ENCODE measurements around the gene ABTB1.

ABTB1 gene

DNA sequence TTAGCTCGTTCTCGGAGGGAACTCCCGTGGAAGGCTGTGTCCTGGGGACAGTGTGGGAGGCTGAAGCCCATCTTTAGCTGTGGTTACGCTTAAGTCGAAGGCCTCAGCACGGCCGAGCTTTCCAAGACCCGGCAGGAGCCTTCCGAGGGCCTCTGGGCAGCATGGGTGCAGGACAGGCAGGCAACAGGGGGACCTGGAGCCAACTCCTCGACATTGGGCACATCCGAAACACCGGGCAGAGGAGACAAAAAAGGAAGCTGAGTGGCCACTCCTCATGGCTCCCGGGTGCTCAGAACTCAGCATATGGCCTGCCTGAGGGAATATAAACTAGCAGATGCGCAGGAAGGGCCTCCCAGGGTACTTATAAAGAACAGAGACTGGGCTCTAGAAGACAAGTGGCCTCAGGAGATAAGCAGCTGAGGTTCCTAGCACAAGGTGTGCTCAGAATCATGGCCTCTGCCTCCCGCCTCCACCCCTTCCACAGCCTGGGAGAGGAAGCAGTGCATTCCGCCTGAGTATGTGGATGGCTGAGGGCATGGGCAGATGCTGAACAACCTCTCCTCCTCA is 34.1 kb downstream of the ABTB1 start:
- no peak for DNase-seq (ENCODE audit: low read depth)
- no peak overlapping the region for H3K4me3 ChIP-seq (ENCODE audit: low read depth, low read length)
- TF ChIP-seq, protein P1, sequence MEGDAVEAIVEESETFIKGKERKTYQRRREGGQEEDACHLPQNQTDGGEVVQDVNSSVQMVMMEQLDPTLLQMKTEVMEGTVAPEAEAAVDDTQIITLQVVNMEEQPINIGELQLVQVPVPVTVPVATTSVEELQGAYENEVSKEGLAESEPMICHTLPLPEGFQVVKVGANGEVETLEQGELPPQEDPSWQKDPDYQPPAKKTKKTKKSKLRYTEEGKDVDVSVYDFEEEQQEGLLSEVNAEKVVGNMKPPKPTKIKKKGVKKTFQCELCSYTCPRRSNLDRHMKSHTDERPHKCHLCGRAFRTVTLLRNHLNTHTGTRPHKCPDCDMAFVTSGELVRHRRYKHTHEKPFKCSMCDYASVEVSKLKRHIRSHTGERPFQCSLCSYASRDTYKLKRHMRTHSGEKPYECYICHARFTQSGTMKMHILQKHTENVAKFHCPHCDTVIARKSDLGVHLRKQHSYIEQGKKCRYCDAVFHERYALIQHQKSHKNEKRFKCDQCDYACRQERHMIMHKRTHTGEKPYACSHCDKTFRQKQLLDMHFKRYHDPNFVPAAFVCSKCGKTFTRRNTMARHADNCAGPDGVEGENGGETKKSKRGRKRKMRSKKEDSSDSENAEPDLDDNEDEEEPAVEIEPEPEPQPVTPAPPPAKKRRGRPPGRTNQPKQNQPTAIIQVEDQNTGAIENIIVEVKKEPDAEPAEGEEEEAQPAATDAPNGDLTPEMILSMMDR (IDR thresholded peaks at IDR 0.05; ENCODE audit: control insufficient read depth, extremely low read depth, insufficient read depth) = no peak

DNA sequence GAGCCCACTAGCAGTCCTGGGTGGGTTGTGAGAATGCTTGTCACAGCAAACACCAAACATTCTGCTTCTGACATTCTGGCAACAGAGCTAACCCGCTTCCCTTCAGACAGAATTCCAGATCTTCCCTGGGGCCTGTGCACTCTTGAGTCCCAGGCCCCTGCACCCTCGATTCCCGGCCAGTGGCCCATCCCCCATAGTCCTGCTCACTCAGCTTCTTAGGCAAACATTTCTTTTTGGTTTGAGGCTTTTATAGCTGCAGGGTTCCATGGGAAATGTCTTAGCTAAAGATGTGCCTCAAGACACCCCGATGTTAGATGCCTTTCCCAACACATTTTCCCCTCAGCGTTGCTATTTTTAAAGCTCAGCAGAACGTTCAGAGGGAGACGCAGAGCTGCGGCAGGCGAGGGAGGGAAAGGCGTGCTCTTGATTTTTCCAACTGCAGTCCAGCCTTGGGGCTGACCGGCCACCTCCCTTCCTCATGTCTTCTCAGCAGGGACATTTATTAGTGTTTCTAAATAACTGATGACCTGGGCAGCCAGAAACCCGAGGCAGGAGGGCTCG is 35.2 kb downstream of the ABTB1 start:
- no peak for DNase-seq (ENCODE audit: low read depth)
- TF ChIP-seq, protein P1 (IDR thresholded peaks at IDR 0.05; ENCODE audit: control insufficient read depth, extremely low read depth, insufficient read depth) = no peak
- no peak overlapping the region for H3K4me3 ChIP-seq (ENCODE audit: low read depth, low read length)

- no peak overlapping the region for H3K4me3 ChIP-seq (ENCODE audit: low read depth, low read length)
- TF ChIP-seq, protein P1 (IDR thresholded peaks at IDR 0.05; ENCODE audit: control insufficient read depth, extremely low read depth, insufficient read depth) = no peak
- no peak for DNase-seq (ENCODE audit: low read depth)
Observed at GRCh38 chr3:127708837-127709236, 36.1 kb downstream of the ABTB1 start.

GRCh38 chr3:127709320-127710060 is 36.7 kb downstream of the ABTB1 start:
- H3K4me3 ChIP-seq (ENCODE audit: low read depth, low read length) = no peak overlapping the region
- TF ChIP-seq, protein P1 (IDR thresholded peaks at IDR 0.05; ENCODE audit: control insufficient read depth, extremely low read depth, insufficient read depth) = no peak
- no peak for DNase-seq (ENCODE audit: low read depth)

GRCh38 chr3:127710155-127710941 is 37.6 kb downstream of the ABTB1 start:
- TF ChIP-seq, protein P1 (IDR thresholded peaks at IDR 0.05; ENCODE audit: control insufficient read depth, extremely low read depth, insufficient read depth) = no peak
- no peak for DNase-seq (ENCODE audit: low read depth)
- no peak overlapping the region for H3K4me3 ChIP-seq (ENCODE audit: low read depth, low read length)

- DNase-seq (ENCODE audit: low read depth) = no peak
- TF ChIP-seq, protein P1 (IDR thresholded peaks at IDR 0.05; ENCODE audit: control insufficient read depth, extremely low read depth, insufficient read depth) = no peak
- no peak overlapping the region for H3K4me3 ChIP-seq (ENCODE audit: low read depth, low read length)
Observed at GRCh38 chr3:127711021-127711695, 38.4 kb downstream of the ABTB1 start.

Measured in LNCaP clone FGC (cell line).